HG02610 (cell line): Measurements from ENCODE around the gene ADA.

ENCODE experiments used
- ATAC-seq: cut with Tn5 transposase; IDR thresholded peaks from one replicate; pipeline ENCODE4 v1.9.1; 2021; ENCODE audit warnings: mild to moderate bottlenecking, moderate library complexity; ENCODE audit not compliant: unreplicated experiment

Gene ADA

DNA sequence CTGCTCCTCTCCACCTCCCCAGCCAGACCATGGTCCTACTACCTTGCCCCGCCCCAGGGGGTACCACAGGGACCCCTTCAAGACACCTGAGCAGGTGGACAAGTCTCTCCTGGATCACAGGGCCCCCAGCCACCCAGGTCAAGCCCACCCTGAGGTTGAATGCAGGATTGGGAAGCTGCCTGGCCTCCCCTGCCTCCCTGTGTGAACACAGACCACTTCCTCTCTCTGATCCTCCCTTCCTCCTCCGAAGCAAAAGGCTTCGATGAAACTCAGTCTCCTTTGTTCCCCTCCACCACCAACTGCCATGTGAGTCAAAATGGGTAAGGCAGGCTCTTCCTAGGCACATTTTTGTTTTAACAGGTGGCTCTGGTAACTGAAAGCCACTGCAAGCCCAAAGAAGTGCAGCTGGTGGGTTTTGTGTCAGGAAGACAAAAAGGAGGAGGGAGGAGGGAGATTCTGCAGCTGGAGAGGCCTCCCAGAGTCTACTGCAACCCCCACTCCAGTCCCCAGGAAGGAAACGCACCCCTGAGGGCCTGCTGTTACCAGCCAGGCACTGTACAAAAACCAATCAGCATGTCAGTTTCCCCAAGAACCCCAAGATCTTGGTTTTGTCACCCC is 5.4 kb downstream of the ADA start:
- ATAC-seq = peak; percentile 31

DNA sequence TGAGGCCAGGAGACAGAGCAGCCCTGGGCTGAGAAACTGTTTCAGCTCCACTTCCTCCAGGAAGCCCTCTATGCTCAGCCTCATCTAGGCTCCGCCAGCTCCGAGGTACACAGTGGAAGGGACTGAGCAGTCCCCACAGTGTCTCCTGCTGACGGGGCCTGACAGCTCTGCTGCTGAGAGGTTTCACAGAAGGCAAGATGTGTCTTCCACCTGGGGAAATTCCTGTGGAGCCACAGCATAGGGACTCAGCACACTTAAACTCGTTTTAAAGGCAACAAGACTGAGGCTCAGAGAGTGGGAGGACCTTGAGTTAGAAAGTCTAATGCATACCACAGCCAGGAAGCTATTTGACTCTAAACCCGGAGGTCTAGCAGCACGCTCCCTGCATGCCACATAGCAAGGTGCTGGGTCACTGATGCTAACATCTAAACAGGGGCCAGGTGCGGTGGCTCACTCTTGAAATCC is 6.8 kb downstream of the ADA start:
- peak; percentile 33 for ATAC-seq

DNA sequence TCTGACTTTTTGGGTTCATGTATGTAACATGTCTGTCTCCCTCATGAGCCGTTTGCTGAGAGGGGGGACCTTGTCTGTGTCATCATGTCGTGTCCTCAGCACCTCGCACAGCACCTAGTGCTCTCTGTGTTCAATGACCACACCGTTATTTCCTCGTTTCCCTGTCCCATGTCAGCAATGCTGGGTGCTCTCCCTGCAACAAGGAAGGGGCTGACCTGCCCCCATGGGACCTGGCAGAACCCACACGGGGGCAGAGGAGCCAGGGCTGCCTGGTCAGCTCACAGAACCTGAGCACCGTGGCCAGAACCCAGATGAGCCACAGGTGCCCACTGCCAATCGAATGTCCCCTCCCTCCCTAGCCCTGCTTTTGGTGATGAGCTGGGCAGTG is 7.3 kb downstream of the ADA start:
- ATAC-seq = no peak

DNA sequence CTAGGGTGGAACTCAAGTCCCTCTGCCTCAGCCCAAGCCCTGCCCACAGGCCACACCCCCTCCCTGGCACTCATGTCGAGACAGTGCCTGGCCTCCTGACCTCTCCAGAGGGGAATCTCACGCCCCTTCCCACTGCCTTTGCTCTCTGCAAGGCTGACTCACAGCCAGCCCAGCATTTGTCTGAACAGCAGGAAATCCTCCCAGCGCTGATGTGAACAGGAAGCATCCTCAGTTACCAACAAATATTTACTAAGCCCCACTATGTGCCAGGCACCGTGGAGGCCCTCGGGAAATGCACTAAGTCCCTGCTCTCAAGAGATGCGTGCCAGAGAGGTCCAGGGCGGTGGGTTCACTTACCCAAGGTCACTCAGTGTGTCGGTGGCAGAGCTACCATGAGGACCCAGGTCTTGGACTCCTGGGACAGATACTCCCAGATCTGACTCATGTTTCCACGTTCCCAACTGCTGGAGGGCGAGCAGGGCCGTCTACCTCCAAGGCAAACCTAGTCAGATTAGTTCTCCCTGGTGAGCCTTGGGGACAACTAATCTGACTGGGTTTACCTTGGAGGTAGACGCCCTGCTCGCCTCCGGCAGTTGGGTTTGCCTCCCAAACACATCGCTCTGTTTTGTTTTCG is 7.8 kb downstream of the ADA start:
- ATAC-seq = no peak

DNA sequence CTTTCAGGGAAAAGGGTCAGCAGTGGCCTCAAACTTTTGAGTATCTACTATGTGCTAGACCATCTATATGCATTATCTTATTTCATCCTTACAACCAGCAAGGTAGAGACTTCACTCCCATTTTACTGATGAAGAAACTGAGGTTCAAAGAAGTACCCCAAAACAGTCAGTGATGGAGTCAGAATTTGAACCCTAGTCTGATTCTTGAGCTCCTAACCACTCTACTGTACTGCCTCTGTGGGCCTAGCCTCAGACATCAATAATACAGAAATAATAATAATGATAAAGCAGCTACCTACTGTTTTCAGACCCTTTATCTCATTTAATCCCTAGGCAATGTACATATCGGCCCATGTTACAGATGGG is 8.4 kb downstream of the ADA start:
- no peak for ATAC-seq

DNA sequence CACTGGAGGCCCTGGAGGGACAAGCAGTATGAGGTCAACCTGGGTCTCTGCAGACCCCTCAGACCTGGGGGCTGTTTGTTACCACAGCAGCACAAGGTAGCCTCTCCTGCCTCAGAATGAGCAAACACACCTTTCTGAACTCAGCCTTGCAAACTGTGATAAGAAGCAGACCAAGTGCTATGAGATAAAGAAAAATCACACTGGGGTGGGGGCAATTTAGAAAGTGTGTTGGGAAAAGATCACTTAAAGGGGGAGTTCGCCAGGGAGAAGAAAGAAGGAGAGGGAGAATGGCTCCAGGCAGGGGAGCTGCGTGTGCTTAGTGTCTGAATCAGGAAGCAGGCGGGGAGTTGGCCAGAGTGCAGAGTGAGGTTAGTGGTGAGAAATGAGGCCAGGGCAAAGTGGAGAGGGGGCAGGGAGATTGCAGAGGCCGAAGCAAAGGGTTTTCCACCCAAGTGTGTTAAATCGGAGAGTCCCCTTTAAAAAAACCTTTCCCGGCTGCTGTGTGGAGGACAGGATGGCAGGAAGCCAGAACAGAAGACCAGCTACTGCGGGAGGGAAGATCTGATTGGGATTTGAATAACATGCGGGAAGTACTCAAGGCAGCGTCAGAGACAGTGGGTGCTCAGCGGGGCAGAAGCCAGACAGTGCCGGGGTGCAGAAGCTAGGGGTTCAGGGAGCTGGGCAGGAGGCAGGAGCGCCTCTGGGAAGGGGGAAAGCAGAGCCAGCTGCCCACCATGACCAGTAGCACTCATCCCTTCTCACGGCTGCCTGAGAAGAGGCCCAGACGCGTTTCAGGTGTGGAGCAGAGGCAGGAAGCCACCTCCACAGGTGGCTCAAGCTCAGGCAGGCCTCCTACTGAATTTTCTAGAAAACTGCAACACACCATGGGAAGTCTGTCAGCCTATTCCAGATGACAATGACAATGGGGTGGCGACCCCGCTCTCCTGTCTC is 9.0 kb downstream of the ADA start:
- ATAC-seq = no peak

DNA sequence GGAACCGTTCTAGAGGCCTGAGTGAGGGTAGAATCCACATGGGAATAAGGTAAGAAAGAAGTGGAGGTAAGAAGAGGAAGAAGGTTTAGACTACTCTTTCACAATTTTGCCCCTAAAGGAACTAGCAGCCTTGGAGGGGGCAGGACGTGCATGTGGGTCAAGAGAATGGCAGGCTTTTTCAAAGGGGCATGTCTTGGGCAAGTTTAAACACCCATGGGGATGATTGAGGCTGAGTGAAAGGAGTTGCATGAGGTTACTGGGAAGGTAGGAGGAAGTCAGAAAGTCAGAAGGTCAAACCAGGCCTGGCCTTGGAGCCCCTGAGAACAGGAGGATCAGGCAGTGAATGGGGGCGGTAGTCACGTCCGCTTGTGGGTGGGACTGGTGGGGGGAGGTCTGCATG is 10.2 kb downstream of the ADA start:
- ATAC-seq = no peak

DNA sequence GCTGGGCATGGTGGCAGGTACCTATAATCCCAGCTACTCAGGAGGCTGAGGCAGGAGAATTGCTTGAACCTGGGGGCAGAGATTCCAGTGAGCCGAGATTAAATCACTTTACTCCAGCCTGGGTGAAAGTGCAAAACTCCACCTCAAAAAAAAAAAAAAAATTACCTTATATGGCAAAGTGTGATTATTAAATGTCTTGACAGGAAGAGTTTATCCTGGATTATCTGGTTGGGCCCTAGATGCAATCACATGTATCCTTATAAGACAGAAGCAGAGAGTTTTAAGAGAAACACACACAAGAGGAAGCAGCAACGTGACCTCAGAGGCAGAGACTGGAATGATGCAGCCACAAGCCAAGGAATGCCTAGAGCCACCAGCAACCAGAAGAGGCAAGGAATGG is 11.0 kb downstream of the ADA start:
- ATAC-seq = no peak

DNA sequence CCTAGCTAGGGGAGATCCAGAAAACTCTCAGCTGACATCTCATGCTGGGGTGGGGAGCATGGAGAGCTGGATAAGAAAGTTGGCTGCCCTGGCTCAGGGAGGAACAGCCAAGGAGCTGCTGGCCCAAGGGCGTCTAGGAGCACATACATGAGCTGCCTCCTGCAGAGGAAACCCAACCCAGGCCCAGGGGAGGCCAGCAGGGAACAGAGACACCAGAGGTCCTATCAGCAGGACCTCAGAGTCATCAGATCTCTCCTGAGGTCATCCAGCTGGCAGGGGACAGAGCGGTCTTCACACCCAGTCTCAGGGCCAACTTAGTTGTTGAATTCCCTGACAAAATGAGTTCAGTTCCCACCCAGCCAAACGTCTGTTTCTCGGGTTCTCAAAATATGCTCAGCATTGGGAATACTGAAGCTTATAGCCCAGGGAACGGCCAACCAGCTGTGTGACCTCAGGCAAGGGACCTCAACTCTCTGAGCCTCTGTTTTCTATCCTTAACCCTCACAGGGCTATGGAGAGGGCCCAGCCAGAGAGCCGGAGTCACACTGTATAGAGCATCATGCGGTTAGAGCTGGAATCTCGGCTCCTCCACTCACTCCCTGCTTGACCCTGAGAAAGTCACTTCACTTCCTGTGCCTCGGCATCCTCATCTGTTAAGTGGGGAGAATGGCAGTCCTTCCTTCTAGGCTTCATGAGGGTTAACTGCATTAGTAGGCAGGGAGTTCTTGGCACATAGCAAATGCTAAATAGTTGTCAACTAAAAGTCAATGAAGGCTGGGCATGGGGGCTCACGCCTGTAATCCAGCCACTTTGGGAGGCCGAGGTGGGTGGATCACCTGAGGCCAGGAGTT is 13.8 kb downstream of the ADA start:
- no peak for ATAC-seq

DNA sequence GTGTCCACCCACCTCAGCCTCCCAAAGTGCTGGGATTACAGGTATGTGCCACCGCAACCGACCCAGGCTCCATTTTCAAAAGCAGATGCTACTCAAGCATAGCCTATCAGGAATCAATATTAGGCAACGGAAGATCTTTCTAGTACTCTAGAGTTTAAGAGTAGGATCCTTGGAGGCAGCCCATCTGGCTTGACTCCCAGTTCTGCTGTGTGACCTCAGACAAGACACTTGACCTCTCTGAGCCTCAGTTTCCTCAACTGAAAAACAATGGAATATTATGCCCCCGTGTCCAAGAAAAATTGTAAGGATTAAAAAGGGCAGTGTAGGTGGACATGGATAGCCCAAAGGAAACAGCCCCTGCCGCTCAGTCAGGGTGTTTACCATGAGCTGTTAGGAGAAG is 14.5 kb downstream of the ADA start:
- no peak for ATAC-seq

DNA sequence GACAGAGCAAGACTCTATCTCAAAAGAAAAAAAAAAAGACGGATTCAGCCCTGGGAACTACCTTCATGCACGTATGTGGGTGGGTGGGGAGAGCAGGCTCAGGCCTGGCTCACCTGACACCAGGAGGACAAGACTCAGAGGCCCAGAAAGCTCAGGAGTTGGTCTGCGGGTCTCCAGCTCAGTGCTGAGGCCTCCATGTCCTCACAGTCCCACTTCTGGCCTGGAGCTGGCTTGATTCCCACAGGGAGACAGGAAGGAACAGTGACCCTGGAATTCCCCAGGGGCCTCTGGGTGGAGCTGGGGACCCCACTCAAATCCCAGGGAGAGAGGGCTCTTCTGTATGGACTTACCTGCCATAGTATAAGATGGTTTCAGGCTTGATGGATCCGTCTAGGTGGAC is 15.6 kb downstream of the ADA start:
- ATAC-seq = no peak

DNA sequence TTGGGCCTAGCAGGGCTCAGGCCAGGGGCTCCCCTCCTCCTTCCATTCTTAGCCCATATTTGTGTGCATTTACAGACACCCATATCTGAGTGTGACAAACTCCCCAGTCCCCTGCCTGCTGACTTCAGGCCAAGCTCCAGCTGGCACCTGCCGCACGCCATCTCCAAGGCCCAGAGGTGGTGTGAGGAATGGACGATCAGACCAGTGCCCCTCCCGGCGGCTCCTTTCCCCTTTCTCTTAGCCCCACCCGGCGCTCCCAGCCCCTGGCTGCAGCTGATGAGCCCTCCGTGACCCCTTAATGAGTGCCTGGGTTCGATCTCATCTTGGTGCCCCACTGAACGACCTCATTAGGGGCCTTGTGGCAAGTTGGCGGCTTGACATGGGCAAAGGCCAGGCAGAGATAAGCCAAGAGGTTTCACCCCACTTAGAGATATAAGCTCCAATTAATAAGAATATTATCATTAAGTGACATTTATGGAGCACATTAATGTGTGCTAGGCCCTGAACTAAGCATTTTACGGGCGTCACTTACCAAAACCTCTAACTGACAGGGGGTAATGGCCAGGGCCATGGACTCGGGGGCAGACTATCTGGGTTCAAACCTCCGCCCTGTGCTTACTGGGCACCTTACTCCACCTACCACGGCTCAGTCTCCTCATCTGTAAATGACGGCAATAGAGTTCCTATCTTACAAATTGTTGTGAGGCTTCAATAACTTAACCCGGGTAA is 17.5 kb downstream of the ADA start:
- no peak for ATAC-seq

DNA sequence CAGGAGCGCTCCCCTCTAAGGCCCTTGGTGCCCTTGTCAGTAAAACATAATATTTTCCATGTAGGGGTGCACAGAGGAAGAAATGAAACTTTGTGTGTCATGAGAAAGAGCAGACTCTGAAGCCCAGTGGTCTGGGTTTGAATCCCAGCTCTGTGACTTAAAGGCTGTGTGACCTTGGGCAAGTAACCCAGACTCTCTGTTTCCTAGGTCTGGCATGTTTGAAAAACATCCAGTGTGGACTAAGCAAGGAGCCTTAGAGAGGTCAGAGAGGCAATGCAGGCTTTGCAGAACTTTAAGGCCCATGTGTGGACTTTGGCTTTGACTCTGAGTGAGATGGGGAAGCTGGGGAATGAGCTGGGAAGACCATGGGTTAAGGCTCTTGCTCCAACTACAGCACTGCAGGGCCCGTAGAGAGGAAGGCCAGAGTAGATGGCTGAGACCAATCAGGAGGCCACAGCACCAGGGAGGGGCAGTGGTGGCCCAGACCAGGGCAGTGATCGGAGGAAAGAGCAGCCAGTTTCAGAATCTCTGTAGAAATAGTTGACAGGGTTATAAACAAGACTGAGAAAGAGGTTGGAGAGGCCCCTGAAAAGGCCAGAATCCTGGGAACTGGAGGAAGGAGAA is 18.2 kb downstream of the ADA start:
- no peak for ATAC-seq

DNA sequence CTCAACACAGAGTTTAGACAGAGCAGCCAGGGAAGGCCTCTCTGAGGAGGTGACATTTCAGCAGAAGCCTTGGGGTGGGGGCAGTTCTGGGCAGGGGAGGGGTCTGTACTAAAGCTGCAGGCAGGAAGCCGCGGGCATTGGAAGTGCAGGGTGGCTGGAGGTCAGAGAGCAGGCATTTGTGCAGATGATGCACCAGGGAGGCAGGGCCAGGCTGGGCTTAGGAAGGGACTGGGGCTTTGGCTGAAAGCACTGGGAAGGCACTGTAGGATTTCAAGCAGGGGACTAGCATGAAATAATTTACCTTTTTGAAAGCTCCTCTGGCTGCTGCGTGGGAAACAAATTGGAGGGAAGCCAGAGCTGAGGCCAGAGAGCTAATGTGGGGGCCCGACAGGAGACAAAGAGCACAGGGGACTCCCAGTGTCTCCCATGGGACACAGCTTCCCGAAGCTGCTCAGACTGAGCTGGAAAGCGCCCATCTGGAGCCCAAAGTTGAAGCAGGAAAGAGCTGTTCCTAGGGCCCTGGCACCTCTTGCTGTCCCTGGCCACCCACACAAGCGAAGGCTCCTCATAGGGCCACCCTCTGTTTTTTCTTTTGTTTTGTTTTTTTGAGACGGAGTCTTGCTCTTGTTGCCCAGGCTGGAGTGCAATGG is 19.3 kb downstream of the ADA start:
- no peak for ATAC-seq

DNA sequence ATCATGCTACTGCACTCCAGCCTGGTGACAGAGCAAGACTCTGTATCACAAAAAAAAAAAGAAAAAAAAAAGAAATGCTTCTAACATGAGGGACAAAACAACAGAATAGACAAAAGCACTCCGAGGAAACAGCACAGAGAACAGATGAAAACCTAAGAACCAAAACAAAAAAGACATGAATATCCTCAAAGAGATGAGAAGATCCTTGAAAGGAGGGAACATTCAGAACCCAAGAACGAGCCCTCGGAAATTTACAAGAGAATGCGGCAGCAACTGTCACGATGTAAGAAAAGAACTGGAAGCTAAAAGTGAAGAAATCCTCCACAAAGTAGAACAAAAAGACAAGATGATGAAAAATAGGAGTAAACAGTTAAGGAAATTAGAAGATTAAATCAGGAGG is 21.2 kb downstream of the ADA start:
- ATAC-seq = no peak

DNA sequence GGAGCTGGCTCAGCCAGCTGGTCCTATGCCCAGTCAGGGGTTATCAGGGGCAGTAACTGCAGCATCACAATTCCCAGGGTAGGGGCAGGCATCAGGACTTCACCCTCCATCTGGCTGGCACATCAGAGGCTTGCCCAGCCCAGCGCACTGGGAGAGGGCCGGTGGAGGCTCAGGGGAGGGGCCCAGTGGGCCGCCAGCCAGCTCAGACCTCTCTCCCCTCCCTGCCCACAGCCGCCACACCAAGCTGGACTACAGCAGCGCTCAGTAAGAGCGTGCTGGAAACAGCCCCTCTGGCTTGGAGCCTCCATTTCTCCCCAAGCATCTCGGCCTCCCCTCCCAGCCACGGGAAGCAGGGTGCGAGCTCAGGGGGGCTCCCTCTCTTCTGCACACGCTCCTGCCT is 22.0 kb downstream of the ADA start:
- ATAC-seq = no peak

DNA sequence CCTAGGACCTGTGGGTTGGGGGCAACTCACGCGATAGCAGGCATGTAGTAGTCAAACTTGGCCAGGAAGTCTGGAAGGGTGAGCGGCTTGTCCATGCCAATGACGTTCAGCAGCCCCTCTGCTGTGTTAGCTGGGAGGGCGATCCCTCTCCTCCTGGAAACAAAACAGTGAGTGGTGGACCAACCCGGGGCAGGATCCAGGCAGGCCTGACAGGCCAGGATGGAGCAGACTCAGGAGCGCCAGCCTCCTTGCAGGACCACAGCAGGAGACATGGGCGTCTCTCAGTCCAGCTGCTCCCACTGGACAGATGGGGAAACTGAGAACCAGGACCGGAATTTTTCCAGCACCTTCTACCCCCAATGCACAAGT is 22.5 kb downstream of the ADA start:
- ATAC-seq = no peak

DNA sequence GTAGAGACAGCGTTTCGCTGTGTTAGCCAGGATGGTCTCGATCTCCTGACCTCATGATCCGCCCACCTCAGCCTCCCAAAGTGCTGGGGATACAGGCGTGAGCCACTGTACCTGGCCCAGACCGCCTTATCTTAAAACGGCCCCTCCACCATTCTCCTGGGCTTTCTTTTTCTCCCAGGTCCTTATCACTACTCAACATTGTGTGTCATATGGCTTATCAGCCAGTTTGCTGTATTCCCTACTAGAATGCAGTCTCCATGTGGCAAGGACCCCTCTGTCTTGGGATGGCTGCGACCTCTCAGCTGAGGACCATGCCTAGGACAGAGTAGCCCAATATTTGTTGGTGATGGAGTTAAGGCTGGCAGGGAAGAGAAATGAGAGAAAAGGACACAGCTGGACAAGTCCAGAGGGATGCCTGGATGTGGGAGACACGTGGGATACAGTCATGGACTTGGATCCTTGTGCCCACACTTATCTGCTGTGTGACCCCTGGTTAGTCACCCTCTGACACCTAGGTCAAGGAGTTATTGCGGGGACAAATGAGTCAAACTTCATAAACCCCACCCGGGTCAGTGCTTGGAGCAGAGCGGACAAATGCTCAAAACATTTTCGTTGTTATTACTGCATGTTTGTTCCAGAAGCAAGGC is 24.0 kb downstream of the ADA start:
- no peak for ATAC-seq

DNA sequence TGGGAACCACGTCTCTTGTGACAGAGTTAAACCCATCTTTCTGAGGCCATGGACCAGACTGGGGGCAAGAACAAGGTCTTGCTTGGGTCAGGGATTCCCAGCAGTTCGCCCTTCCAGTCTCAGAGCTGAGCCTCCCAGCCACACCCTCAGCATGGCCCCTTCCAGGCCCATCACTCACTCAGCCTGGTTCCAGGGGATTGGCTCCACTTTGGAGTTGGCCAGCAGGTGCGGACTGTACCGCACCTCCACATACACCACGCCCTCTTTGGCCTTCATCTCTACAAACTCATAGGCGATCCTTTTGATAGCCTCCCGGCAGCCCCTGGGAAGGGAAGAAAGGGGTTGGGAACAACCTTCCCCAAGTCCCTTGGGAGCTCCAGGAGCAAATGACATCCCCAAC is 25.2 kb downstream of the ADA start:
- no peak for ATAC-seq
